Activated CD4-positive, alpha-beta T cell treated with anti-CD3 and anti-CD28 coated beads, Interleukin-2, amount 50 U/mL, for 24 hours (primary cell): ENCODE results near the gene IPP.
"Not testable (repeated sequence)": the region's sequence is repeated elsewhere in the genome, so short reads cannot be mapped to it uniquely, and the experiment has no call there.

Source experiments
- DNase-seq, 2 donors: peaks; one replicate each; pipeline ENCODE4 v3.0.0-alpha.2; 2020; ENCODE audit warnings: low read depth in 1 of 2, low spot score in 1 of 2

Gene IPP

DNA sequence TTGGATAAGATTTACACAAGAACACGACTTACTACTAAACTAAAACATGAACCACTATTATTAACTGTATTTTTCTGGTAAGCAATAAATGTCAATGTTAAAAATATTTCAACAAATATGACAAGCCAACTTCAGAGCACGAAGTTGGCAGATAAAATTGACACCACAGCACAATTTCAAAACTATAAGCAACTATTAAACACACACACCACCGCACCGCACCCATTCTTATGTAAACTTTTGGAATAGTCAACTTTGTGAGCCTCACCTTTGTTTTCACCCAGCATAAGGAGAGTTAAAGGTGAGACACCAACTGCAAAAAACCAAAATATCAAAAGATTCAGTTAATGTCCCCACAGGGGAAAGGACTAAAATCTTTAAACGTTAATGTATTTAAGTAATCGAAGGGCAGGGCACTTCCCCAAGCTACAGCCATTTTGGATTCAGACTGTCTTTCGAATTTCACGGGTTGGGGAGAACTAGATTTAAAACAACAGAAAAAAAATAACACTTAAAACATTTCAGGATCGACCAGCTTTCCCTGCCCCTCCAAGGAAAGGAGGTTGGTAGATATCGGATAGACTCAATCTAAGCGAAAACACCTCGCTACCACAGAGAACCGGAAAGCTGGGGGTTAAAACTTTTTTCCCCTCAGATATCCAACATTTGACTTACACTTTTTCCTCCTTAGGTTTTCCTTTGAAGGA lies 65.0 kb downstream of the IPP start:
- no peak for DNase-seq

DNA sequence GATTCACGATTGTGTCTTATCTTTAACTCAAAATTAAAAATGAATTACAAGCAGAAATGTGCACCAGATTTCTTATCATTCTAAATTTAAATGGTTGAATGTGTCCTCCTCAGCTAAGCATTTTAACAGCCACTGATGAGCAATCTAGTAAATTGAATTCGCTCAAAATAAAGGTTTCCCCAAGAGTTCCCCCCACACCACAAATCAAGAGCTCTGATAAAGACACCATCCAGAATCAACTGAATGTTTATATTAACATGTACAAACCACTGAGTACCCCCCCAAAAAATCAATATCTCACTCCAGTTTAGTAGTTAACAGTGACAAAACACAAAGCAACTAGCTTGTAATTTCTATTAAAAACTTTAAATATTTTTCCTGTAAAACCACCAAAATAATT lies 66.1 kb downstream of the IPP start:
- no peak for DNase-seq

- DNase-seq, result no peak
Measured at GRCh38 chr1:45682942-45683341, 67.5 kb downstream of the IPP start.

GRCh38 chr1:45679123-45679522 lies 71.3 kb downstream of the IPP start:
- no peak for DNase-seq

DNA sequence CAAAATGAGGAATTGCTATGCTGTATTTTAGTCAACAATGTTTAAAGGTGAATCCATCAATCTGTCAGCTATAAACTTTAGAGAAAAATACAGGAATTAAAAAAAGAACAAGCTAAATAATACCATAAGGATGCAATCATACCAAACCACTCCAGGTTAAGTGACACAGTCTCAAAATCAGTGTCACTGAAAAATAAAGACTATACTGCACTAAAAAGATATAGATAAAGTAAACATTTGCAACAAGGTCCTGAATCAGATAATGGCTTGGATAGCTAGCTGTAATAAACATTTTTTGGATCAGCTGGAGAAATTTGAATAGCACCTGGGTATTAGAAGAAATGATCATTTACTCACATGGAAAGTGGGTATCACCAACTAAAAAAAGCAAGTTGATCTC lies 72.0 kb downstream of the IPP start:
- no peak for DNase-seq

DNA sequence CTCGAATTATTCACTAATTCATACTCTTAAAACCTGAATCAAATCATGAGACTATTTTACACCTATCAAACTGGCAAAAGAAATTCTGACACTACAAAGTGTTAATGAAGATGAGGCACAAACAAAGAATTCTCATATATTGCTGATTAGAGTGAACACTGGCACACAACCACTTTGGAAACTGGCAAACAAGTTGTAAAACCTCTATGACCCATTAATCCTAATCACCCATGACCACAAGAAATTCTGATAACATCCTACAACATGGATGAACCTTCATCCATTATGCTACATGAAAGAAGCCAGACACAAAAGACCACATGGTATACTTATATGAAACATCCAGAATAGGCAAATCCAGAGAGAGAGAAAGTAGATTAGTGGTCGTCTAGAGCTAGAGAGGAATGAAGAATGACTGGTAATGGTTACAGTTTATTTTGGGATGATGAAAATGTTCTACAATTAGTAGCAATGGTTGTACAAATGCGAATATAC lies 72.7 kb downstream of the IPP start:
- no peak for DNase-seq

DNA sequence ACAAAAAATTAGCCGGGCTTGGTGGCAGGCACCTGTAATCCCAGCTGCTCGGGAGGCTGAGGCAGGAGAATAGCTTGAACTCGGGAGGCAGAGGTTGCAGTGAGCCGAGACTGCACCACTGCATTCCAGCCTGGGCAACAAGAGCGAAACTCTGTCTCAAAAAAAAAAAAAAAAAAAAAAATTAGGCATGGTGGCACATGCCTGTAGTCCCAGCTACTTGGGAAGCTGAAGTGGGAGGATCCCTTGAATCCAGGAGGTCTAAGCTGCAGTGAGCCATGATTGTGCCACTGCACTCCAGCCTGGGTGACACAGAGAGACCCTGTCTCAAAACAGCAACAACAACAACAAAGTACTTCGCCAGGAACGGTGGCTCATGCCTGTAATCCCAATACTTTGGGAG lies 73.9 kb downstream of the IPP start:
- DNase-seq, result not testable (repeated sequence)

GRCh38 chr1:45674478-45674877 lies 76.0 kb downstream of the IPP start:
- DNase-seq, result no peak

DNA sequence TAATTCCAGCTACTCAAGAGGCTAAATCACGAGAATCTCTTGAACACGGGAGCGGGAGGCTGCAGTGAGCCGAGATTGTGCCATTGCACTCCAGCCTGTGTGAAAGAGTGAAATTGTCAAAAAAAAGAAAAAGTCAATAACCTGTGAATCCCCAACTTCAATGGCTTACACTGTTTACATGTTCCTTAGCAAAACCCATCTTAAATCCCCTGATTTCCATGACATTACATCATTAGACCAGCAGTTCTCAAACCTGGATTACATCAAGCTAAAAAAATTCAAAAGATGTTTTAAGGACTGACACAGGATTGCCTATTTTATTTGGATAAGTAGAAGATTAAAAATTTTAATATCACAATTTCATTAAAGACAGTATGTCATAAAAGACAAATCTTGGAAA lies 76.5 kb downstream of the IPP start:
- no peak for DNase-seq

- no peak for DNase-seq
Measured at GRCh38 chr1:45669859-45670655, 80.4 kb downstream of the IPP start.

GRCh38 chr1:45669379-45669778 lies 81.1 kb downstream of the IPP start:
- no peak for DNase-seq

DNA sequence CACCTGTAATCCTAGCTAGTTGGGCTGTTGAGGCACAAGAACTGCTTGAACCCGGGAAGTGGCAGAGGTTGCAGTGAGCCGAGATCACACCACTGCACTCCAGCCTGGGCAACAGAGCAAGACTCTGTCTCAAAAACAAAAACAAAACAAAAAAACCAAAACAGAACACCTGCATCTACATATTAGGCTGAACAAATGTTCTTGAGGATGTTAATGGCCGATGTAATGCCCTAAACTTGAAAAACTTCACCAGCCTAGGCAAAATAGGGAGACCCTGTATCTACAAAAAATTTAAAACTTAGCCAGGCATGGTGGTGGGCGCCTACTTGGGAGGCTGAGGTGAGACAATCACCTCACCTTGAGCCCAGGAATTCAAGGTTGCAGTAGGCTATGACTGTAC lies 81.9 kb downstream of the IPP start:
- DNase-seq, result no peak

DNA sequence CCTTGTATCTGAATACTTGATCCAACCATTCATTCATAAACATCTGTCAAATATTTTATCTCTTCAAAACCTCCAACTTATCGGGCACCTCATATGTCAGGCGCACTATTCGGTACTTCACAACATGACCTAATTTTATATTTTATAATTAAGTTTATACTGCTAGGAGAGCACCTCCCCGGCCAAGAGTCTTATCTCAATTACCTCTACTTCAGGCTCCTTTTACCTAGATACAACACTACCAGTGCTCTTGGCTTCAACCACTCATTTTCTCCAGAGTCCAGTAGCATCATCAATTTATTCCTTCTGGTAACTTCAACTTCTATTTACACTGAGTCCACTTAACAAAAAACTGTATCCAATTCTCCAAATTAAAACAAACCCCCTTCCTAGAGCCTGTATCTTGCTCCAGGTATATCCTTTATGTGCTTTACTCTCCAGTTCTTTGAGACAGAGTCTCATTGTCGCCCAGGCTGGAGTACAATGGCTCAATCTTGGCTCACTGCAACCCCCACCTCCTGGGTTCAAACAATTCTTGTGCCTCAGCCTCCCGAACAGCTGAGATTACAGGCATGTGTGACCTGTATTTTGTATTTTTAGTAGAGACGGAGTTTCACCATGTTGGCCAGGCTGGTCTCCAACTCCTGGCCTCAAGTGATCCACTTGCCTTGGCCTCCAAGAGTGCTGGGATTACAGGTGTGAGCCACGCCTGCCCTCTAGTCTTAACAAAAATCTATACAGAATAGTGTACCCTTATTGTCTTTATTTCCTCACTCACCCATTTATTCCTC lies 82.9 kb downstream of the IPP start:
- no peak for DNase-seq

DNA sequence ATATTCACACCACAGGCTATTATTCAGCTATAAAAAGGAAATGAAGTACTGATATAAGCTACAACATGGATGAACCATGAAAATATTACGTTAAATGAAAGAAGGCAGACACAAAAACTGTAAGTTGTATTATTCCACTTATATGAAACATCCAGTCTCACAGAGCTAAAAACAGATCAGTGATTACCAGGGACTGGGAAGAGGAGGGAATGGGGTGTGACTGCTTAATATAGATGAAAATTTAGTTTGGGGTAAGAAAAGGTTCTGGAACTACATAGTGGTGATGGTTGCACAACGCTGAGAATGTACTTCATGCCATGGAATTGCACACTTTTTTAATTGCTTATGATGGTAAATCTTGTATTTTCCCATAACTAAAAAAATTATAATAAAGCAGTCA lies 83.6 kb downstream of the IPP start:
- DNase-seq, result no peak

GRCh38 chr1:45660336-45660735 lies 90.1 kb downstream of the IPP start:
- DNase-seq, result no peak

- DNase-seq, result no peak
Measured at GRCh38 chr1:45659222-45659621, 91.2 kb downstream of the IPP start.

- DNase-seq, result no peak
Measured at GRCh38 chr1:45658171-45658570, 92.3 kb downstream of the IPP start.

DNA sequence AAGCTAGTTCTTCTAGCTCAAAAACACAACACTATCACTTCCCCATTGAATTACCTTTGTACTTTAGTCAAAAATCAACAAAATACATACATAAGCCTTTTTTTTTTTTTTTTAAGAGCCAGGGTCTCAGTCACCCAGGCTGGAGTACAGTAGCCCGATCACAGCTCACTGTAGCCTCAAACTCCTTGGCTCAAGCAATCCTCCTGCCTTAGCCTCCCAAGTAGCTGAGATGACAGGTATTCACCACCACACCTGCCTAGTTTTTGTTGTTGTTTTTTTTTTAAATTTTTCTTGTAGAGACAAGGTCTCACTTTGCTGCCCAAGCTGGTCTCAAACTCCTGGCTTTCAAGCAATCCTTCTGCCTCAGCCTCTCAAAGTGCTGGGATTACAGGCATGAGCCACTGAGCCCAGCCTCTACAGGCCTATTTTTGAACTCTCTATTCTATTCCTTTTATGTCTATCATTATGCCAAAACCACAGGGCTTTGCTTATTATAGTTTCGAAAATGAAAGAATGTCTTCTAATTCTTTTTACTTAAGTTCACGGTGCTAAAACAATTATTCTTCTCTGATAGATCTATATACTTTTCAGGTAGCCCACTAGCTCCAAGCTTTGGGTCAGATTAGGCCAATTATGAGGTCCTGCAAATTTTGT lies 93.8 kb downstream of the IPP start:
- DNase-seq, result no peak

- no peak for DNase-seq
Measured at GRCh38 chr1:45654540-45655280, 95.7 kb downstream of the IPP start.
